Activated CD8-positive, alpha-beta memory T cell treated with anti-CD3 and anti-CD28 coated beads, Interleukin-2, amount 50 U/mL, for 1 hour (primary cell): Measurements from ENCODE around the gene TCL1B.
"Not testable (repeated sequence)": the region's sequence is repeated elsewhere in the genome, so short reads cannot be mapped to it uniquely, and the experiment has no call there.

Source experiments
- DNase-seq: peaks from one replicate; pipeline ENCODE4 v3.0.0-alpha.2; 2020; ENCODE audit errors: extremely low read depth

The TCL1B gene

DNA sequence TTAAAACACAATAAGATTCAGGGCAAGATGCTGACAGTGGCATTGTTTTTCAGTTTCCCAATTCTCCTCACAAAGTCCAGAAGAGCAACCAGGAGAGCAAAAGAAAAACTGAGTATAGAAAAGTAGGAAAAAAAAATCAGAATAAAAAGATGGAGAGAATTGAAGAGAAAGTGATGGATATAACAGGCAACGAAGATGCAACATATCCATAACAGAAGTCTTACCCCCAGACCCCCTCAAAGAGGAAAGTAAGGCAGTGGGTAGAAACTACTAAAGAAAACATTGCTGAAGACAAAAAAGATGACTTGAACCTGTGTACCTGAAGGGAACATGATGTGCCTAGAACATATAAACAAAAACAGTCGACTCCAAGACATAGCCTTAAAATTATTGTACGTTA is 17.1 kb downstream of the TCL1B start:
- no peak for DNase-seq

DNA sequence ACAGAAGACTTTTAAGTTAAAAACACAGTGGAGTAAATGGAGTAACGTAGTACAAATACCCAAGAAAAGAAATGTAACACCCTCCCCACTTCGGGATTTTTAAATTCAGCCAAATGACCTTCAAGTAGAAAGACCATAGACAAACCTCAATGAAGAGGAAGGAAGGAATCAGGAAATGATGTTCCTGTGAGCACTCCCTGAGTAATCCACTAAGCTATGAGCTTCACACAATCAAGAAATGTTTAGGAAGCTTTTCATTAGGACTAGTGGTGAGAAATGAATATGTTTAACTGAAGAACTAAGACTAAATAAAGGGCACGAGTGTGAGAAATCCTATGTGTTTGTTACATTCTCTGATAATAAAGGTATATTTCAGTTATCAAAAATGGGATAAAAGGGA is 17.6 kb downstream of the TCL1B start:
- no peak for DNase-seq

DNA sequence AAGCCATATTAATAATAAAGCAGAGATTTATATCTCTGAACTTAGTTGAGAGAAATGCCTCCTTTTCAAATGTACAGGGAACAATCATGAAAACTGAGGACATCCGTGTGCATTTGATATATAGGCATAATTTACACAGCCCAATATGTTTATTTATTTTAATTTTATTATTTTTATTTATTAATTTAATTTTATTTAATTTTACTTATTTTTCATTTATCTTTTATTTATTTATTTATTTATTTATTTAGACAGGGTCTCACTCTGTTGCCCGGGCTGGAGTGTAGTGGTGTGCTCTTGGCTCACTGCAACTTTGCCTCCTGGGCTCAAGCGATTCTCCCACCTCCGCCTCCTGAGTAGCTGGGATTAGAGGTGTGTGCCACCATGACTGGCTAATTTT is 19.3 kb downstream of the TCL1B start:
- DNase-seq = no peak

DNA sequence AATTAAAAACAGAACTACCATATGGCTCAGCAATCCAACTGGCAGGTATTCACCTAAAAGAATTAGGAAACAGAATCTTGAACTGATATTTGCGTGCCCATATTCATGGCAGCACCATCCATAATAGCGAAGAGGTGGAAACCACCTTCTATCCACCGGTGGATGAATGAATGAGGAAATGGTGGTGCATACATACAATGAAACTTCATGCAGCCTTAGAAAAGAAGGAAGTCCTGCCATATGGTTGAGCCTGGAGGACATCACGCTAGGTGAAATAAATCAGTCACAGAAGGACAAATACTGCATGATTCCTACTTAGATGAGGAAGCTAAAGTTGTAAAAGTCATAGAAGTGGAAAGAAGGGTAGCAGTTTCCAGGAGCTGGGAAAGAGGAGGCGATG is 21.1 kb downstream of the TCL1B start:
- no peak for DNase-seq

DNA sequence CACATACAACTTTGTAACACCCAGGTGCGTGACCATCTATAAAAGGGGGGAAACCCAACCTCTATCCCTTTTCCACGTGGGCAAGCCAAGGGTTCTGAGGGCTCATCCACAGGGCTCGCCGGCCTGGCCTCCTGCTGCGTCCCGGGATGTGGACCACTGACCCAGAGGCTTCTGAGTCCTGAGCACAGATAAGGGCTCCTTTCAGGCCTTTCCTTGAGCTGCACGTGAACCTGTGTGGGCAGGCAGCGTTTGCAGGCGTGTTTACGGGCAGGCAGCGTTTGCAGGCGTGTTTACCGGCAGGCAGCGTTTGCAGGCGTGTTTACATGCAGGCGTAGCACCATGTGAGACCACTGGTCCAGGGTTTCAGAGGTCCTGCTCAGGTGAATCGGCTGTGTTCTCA is 23.9 kb downstream of the TCL1B start:
- no peak for DNase-seq

DNA sequence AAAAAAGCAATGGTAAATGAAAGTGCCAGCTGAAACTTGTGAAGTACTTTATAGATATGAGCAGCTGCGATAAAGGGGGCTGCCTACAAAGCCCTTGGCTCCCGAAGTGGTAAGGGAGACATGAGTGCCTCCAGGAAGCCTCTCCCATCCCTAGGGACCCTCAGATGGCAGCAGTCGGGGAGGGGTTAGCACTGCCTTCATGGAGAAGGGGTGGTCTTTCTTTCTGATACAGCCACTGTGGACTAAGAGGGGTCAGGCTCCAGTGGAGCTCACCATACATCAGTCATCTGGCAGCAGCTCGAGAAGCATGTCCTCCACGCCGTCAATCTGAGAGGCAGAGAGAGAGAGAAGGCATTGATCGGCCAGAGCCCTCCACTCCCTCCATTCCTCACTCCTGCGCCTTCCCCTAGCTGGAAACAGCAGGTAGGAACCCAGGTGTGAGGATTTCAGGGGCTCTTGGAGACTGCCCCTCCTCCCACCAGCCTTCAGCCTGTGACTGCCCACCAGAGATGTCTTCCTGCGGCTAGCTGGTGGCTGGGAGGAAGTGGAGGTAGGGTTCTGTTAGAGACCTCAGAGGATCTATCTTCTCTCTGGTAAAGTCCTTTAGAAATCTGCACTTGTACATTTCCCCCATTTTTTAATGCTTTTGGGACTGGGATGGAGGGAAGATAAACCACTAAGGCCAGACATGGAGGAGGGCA is 25.4 kb downstream of the TCL1B start:
- no peak for DNase-seq

DNA sequence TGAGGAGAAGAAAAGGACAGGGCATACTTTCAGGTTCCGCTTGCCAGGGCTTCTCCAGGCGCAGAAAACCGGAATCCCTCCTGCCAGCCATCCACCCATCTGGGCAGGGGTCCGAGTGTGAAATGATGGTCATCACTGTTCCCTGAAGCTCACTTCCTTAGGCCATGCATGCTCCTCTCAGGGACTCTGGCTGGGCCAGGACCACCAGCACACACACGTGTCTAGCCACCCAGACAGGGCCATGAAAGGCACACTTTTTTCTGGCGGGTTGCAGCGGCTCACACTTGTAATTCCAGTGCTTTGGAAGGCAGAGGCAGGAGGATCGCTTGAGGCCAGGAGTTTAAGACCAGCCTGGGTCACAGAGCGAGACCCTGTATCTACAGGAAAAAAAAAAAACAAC is 26.2 kb downstream of the TCL1B start:
- DNase-seq = no peak

DNA sequence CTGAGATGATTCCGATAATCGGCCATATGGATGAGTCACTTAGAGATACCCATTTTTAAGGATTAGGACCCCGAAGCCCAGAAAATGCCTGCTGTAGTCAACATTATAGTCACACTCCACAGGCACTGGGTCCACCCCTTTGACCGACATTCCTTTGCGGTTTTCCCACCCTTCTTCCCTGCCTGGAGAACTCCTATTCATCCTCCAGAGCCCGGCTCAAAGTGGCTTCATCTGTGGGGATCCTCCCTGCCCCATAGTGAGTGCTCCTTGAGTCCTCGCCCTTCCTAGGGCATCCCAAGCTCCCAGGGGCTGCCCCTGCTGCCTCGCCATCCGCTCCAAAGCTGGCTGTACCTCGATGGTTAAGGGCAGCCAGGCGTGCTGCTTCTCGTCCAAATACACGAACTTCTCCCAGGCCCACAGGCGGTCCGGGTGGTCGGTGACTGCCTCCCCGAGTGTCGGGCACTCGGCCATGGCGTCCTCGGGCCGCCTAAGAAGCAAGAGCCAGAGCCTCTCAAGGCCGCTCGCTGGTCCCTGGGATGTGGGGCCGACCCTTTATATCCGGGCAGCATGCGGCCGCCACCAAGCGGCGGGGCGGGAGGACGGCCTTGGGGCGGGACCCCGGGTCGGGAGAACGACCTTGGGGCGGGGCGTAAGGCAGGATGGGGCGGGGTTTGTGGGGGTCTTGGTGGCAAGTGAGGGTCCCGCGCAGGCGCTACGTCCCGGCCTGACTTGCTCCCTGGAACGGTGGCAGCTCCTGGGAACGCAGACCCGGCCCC is 27.6 kb downstream of the TCL1B start, which contains the start of gene TCL1A:
TSS of gene TCL1A (minus strand) at position 530 of the 776 bp plus-strand sequence. CDS start at position 471, 59 bp downstream.
- no peak for DNase-seq

DNA sequence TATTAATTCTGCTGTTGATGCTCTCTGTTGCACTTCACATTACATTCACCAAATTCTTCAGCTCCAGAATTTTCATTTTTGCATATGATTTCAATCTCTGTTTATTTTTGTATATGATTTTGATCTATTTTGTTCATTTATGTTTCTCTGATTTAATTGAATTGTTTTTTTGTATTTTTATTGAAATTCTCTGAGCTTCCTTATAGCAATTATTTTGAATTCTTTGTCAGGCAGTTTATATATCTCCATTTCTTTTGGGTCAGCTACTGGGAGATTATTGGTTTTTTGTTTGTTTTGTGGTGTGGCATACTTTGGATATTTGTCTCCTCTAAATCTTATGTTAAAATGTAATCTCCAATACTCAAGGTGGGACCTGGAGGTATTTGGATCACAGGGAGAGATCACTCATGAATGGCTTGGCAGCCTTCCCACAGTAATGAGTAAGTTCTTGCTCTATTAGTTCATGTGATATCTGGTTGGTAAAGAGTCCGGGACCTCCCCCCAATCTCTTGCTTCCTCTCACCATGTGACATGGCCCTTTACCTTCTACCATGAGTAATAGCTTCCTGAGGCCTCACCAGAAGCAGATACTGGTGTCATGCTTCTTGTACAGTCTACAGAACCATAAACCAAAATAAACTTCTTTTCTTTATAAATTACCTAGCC is 36.4 kb downstream of the TCL1B start:
- DNase-seq = no peak

DNA sequence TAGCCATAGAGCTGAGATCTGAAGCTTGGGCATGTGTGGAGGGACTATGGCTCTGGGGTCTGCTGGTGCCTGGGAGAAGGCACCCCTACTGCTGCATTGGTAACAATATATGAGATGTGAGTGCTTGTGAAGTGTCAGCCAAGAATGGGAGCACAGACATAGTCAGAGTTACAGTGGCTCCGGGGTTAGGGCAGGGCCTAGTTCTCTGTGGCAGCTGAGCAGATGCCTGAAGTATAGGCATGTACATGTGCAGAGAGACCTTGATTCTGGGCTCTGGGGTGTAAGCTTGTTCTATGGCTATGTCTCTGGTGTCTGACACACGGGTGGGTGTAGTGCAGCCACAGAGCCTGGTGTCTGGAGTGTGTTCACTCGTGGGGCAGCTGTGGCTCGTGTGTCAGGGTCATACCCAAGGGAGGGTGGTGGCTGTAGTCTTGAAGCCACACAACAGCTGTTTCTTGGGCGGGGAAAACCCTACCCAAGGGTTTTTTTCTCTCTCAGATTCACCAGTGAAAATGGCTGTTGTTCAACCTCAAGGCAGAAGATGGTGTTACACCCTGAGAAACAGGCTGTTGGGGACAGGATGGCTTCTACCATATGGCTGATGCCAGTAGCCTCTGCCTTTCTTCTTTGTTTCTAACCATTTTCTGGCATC is 39.6 kb downstream of the TCL1B start:
- no peak for DNase-seq

DNA sequence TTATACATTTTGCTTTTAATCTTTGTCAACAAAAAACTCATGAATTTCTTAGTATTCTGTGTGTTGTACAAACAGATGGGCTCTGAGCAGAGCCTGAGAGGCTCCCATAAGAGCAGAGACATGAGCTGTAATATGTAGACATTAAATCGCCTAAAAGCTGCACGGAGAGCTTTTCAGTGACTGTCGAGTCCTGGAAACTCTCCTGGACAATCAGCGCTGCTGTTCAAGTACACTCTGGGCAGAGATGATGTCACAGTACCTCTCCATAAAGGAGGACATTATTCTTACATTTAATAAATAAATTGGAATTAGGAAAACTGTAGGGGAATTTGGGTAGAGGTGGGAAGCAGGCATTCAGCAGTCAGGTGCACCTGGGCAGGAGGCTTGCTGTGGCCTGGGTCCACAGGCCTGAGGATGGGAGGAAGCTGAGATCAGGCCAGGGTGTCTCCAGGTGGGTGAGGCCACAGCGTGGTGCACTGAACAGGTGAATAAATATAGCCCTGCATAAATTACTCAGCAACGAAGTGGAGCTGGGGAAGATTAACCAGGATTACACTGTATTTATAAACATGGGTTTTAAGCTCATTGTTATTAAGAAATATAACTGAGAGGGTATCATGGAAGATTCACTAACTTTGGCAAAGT is 41.0 kb downstream of the TCL1B start:
- DNase-seq = no peak

DNA sequence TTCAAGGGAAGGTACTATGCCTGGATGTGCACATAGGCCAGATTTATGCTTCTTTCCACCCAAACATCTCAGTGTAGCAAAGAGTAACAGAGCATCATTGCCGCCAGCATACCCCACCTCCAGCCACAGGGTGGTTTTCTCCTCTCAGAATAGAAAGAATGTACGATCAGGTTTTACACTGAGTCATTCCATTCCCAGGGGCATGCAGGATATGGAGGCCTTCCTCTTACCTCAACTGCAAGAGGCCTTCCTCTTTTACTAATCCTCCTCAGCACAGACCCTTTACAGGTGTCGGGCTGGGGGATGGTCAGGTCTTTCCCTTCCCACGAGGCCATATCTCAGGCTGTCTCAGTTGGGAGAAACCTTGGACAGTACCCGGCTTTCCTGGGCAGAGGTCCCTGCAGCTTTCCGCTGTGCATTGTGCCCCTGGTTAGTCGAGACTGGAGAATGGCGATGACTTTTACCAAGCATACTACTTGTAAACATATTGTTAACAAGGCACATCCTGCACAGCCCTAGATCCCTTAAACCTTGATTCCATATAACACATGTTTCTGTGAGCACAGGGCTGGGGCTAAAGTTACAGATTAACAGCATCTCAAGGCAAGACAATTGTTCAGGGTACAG is 43.3 kb downstream of the TCL1B start:
- DNase-seq = not testable (repeated sequence)

DNA sequence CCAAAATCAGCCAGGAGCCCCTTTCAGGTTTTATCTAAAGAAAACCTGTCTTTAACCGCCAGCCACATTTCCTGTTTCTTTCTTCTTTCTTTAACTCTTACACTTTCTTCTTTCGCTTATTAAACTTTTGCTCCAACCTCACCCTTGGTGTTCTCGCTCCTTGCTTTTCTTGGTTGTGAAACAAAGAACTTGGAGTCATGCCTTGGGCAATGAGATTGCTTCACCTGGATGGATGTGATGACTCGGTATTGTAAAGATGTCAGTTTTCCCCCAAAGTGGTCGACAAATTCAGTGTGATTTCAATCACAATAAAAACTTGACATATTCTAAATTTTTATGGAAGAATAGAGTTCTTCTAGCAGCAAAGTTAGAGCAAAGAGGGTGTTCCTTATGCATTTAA is 43.9 kb downstream of the TCL1B start:
- no peak for DNase-seq

DNA sequence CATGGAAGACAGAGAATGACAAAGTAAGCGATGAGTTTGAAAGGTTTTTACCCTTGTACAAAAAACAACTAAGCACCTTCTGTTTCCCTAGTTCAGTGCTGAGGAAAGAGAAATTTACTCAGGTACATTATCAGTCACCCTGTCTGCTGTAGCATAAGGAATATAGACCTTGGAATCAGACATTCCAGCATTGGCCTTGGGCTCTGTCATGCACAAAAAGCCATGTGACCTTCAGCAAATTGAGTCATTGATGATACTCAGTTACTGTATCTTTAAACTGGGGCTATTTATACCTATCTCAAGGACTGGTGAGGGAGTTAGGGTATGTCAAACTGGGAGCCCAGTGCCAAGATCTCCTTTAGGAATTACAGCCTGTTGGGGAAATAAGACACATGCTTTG is 47.0 kb downstream of the TCL1B start:
- DNase-seq = no peak

DNA sequence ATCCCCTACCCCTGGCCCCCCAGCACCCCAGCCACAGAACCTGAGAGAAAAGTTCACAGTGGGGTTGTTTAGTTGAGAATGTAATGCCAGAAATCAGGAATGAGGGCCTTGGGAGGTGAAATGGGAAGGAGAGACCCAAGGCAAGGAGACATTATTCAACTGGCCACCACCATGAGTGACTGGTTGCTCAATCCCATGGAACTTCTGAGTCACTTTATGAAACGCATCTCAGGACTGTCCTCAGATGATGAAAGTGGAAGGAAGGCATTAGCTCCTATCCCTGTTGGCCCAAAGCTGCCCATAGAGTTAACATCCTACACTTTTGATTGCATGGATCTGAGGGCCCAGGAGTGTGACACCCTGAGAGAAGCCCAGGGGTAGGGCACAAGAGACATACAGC is 53.1 kb downstream of the TCL1B start:
- no peak for DNase-seq

DNA sequence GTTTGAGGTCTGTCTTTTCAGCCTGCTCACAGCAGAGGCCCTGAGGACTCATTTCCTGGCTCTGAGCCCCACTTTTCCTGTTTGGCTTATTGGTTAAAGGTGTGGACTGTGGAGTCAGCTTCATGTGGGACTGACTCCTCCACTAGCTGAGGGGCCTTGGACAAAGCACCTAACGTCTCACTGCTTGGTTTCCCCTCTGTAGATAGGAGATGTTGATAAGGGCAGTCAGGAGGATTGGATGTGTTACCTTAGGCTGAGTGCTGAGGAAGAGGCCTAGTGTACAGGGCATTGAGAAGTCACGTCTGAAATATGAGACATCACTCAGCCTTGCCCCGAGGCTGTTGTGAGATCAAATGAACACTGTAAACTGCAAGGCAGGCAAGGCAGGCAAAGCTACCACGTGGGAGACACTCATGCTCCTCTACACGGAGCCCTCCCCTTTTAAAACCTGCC is 54.8 kb downstream of the TCL1B start:
- DNase-seq = no peak

DNA sequence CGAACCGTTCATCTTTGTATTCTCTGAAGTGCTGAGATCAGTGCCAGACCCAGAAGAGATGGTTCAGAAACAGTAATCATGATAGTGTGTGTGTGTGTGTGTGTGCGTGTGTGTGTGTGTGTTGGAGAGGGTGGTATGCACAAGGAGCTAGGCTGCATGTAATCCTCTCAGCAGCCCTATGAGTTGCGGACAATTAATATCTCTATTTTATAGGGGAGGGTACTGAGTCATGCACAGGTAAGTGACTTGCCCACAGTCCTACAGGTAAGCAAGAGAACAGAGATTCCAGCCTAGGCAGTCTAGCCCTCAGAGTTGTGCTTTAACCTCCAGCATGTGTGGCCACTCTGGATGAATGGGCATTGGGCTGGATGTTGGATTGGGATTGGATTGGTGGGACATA is 55.6 kb downstream of the TCL1B start:
- DNase-seq = no peak
